GM23338 (cell line): Measurements from ENCODE around the gene DCST2.

ENCODE experiments used
- CREB1 ChIP-seq: fragments of 250-450 bp; sonication (Bioruptor Pico); IDR thresholded peaks from 2 replicates; pipeline ENCODE4 v1.5.0; 2020; ENCODE audit warnings: low read depth, mild to moderate bottlenecking, moderate library complexity
- EZH2 ChIP-seq: fragments of 200-600 bp; sonication (generic); IDR thresholded peaks from one replicate; pipeline ENCODE4 v1.8.0; 2017; ENCODE audit warnings: antibody characterized with exemption, mild to moderate bottlenecking, low read depth; ENCODE audit not compliant: unreplicated experiment
- EZH2phosphoT487 ChIP-seq: fragments of 200-600 bp; sonication (generic); IDR thresholded peaks from one replicate; pipeline ENCODE4 v1.8.1; 2018; ENCODE audit warnings: antibody characterized with exemption; ENCODE audit not compliant: unreplicated experiment
- JUNB ChIP-seq: IDR thresholded peaks from one replicate; pipeline ENCODE4 v1.6.1; 2016; ENCODE audit warnings: antibody characterized with exemption; ENCODE audit not compliant: unreplicated experiment
- POLR2AphosphoS5 ChIP-seq: IDR thresholded peaks from 2 replicates; pipeline ENCODE4 v1.6.1; 2016; ENCODE audit warnings: antibody characterized with exemption, low read depth
- STAT1 ChIP-seq: IDR thresholded peaks from one replicate; pipeline ENCODE4 v1.6.1; 2016; ENCODE audit warnings: antibody characterized with exemption; ENCODE audit not compliant: unreplicated experiment
- TF ChIP-seq, protein P1 (sequence below), 2 experiments: fragments of 200-600 bp in 1 of 2; sonication (generic) in 1 of 2; conservative IDR thresholded peaks; 2 replicates each; pipeline versions ENCODE4 v1.5.1 to v1.6.1; 2016 to 2017; ENCODE audit warnings: antibody characterized with exemption in 2 of 2, low read depth in 2 of 2, mild to moderate bottlenecking in 2 of 2, moderate library complexity in 1 of 2
- TF ChIP-seq, protein P2 (sequence below): IDR thresholded peaks from one replicate; pipeline ENCODE4 v1.6.1; 2018; ENCODE audit warnings: antibody characterized with exemption; ENCODE audit not compliant: unreplicated experiment
- TF ChIP-seq, protein P3 (sequence below): fragments of 250-450 bp; sonication (Bioruptor Pico); IDR thresholded peaks from 2 replicates; pipeline ENCODE4 v1.5.0; 2020; ENCODE audit warnings: mild to moderate bottlenecking, moderate library complexity

DNA sequence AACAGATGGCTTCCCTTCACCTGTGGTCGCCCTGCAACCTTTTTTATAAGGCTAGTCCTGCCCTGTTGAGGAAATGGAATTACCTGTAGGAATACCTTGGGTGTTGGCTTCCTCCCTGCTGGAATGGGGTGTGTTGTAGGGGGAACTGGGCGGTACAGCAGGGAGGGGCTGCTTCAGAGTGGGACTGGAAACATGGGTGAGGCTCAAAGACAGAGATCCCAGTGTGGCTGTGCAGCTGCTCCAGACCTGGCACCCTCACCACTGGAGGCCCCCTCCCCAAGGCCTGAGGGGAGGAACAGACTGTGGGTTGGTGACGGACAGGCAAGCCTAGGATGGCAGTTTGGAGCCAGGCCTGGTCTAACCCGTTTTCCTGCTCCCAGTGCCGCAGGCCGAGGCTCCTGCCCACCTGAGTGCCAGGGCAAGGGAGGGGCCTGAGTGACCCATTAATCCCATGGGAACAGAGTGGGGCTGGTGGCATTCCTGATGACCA is 49.5 kb upstream of the DCST2 start:
- TF ChIP-seq JUNB: no peak
- TF ChIP-seq, protein P1, sequence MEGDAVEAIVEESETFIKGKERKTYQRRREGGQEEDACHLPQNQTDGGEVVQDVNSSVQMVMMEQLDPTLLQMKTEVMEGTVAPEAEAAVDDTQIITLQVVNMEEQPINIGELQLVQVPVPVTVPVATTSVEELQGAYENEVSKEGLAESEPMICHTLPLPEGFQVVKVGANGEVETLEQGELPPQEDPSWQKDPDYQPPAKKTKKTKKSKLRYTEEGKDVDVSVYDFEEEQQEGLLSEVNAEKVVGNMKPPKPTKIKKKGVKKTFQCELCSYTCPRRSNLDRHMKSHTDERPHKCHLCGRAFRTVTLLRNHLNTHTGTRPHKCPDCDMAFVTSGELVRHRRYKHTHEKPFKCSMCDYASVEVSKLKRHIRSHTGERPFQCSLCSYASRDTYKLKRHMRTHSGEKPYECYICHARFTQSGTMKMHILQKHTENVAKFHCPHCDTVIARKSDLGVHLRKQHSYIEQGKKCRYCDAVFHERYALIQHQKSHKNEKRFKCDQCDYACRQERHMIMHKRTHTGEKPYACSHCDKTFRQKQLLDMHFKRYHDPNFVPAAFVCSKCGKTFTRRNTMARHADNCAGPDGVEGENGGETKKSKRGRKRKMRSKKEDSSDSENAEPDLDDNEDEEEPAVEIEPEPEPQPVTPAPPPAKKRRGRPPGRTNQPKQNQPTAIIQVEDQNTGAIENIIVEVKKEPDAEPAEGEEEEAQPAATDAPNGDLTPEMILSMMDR (conservative IDR thresholded peaks at IDR 0.05; ENCODE audit: low read depth in 2 of 2): no peak
- TF ChIP-seq, protein P2, sequence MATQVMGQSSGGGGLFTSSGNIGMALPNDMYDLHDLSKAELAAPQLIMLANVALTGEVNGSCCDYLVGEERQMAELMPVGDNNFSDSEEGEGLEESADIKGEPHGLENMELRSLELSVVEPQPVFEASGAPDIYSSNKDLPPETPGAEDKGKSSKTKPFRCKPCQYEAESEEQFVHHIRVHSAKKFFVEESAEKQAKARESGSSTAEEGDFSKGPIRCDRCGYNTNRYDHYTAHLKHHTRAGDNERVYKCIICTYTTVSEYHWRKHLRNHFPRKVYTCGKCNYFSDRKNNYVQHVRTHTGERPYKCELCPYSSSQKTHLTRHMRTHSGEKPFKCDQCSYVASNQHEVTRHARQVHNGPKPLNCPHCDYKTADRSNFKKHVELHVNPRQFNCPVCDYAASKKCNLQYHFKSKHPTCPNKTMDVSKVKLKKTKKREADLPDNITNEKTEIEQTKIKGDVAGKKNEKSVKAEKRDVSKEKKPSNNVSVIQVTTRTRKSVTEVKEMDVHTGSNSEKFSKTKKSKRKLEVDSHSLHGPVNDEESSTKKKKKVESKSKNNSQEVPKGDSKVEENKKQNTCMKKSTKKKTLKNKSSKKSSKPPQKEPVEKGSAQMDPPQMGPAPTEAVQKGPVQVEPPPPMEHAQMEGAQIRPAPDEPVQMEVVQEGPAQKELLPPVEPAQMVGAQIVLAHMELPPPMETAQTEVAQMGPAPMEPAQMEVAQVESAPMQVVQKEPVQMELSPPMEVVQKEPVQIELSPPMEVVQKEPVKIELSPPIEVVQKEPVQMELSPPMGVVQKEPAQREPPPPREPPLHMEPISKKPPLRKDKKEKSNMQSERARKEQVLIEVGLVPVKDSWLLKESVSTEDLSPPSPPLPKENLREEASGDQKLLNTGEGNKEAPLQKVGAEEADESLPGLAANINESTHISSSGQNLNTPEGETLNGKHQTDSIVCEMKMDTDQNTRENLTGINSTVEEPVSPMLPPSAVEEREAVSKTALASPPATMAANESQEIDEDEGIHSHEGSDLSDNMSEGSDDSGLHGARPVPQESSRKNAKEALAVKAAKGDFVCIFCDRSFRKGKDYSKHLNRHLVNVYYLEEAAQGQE: no peak
- no peak for TF ChIP-seq POLR2AphosphoS5
- no peak for TF ChIP-seq EZH2
- TF ChIP-seq EZH2phosphoT487: no peak
- no peak for TF ChIP-seq CREB1 (CRISPR knock-in tag)
- TF ChIP-seq, protein P3, sequence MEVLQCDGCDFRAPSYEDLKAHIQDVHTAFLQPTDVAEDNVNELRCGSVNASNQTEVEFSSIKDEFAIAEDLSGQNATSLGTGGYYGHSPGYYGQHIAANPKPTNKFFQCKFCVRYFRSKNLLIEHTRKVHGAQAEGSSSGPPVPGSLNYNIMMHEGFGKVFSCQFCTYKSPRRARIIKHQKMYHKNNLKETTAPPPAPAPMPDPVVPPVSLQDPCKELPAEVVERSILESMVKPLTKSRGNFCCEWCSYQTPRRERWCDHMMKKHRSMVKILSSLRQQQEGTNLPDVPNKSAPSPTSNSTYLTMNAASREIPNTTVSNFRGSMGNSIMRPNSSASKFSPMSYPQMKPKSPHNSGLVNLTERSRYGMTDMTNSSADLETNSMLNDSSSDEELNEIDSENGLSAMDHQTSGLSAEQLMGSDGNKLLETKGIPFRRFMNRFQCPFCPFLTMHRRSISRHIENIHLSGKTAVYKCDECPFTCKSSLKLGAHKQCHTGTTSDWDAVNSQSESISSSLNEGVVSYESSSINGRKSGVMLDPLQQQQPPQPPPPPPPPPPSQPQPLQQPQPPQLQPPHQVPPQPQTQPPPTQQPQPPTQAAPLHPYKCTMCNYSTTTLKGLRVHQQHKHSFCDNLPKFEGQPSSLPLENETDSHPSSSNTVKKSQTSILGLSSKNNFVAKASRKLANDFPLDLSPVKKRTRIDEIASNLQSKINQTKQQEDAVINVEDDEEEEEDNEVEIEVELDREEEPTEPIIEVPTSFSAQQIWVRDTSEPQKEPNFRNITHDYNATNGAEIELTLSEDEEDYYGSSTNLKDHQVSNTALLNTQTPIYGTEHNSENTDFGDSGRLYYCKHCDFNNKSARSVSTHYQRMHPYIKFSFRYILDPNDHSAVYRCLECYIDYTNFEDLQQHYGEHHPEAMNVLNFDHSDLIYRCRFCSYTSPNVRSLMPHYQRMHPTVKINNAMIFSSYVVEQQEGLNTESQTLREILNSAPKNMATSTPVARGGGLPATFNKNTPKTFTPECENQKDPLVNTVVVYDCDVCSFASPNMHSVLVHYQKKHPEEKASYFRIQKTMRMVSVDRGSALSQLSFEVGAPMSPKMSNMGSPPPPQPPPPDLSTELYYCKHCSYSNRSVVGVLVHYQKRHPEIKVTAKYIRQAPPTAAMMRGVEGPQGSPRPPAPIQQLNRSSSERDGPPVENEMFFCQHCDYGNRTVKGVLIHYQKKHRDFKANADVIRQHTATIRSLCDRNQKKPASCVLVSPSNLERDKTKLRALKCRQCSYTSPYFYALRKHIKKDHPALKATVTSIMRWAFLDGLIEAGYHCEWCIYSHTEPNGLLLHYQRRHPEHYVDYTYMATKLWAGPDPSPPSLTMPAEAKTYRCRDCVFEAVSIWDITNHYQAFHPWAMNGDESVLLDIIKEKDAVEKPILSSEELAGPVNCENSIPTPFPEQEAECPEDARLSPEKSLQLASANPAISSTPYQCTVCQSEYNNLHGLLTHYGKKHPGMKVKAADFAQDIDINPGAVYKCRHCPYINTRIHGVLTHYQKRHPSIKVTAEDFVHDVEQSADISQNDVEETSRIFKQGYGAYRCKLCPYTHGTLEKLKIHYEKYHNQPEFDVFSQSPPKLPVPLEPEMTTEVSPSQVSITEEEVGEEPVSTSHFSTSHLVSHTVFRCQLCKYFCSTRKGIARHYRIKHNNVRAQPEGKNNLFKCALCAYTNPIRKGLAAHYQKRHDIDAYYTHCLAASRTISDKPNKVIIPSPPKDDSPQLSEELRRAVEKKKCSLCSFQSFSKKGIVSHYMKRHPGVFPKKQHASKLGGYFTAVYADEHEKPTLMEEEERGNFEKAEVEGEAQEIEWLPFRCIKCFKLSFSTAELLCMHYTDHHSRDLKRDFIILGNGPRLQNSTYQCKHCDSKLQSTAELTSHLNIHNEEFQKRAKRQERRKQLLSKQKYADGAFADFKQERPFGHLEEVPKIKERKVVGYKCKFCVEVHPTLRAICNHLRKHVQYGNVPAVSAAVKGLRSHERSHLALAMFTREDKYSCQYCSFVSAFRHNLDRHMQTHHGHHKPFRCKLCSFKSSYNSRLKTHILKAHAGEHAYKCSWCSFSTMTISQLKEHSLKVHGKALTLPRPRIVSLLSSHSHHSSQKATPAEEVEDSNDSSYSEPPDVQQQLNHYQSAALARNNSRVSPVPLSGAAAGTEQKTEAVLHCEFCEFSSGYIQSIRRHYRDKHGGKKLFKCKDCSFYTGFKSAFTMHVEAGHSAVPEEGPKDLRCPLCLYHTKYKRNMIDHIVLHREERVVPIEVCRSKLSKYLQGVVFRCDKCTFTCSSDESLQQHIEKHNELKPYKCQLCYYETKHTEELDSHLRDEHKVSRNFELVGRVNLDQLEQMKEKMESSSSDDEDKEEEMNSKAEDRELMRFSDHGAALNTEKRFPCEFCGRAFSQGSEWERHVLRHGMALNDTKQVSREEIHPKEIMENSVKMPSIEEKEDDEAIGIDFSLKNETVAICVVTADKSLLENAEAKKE: no peak
- TF ChIP-seq STAT1: no peak
